Left lobe of liver (tissue), 2 donors: ENCODE results near the gene SAP30BP. TPM values are rescaled to one million over a fixed set of nuclear protein-coding genes. Genes with fewer than 3 reads are reported as not detected.

ENCODE experiments used
- ATAC-seq: fragments of 200-7000 bp; cut with Tn5 transposase; one replicate; pipeline ENCODE4 v1.9.1; 2020; ENCODE audit warnings: mild to moderate bottlenecking, moderate library complexity
- DNase-seq: peaks from one replicate; pipeline ENCODE4 v3.0.0-alpha.2; 2020; ENCODE audit warnings: low spot score
- total RNA-seq: library from RNA; stranded (reverse); gene quantifications from one replicate; pipeline ENCODE4 v1.2.1, GENCODE V29; 2021
- donor health status: DM: no; HTN: no; CAD: no; lungs with moderate emphysema.
- donor health status: DM: no; HTN: yes; CAD: no.

SAP30BP gene
- total RNA-seq, 1 donor from 2014 or later: 31.6 TPM

GRCh38 chr17:75706042-75706728, 39.0 kb downstream of the SAP30BP start:
- ATAC-seq (no peak), DNase-seq (no peak)

GRCh38 chr17:75707079-75707571, 40.0 kb downstream of the SAP30BP start:
- DNase-seq (no peak), ATAC-seq (no peak)

- no peak for DNase-seq
- ATAC-seq: no peak
These were observed 45.3 kb downstream of the SAP30BP start for GRCh38 chr17:75712446-75712845.

GRCh38 chr17:75719732-75720131, 52.6 kb downstream of the SAP30BP start:
- ATAC-seq (no peak), DNase-seq (no peak)

- ATAC-seq: peak; percentile 74
These were observed 53.7 kb downstream of the SAP30BP start, which contains the start of gene ITGB4 for GRCh38 chr17:75720656-75721462. TSS of gene ITGB4 (plus strand) at chr17:75721459. CDS start at chr17:75724704, 3,245 bp downstream.

GRCh38 chr17:75721463-75722011, 54.4 kb downstream of the SAP30BP start:
- ATAC-seq (peak; percentile 6), DNase-seq (no peak)

More at GRCh38 chr17:75720656-75721462, 53.7 kb downstream of the SAP30BP start, which contains the start of gene ITGB4:
- DNase-seq: no peak

GRCh38 chr17:75722076-75722475, 54.9 kb downstream of the SAP30BP start:
- ATAC-seq (no peak), DNase-seq (no peak)

- DNase-seq (no peak), ATAC-seq (no peak)
These were observed 55.5 kb downstream of the SAP30BP start for GRCh38 chr17:75722542-75723095.

GRCh38 chr17:75723171-75723930, 56.2 kb downstream of the SAP30BP start:
- ATAC-seq (no peak), DNase-seq (no peak)

GRCh38 chr17:75724016-75725003, 57.2 kb downstream of the SAP30BP start:
- DNase-seq (no peak), ATAC-seq (no peak)

GRCh38 chr17:75725504-75725903, 58.4 kb downstream of the SAP30BP start:
- no peak for DNase-seq
- ATAC-seq: no peak

GRCh38 chr17:75727391-75727790, 60.3 kb downstream of the SAP30BP start:
- no peak for DNase-seq
- no peak for ATAC-seq

GRCh38 chr17:75729351-75729750, 62.2 kb downstream of the SAP30BP start:
- ATAC-seq (no peak), DNase-seq (no peak)

- DNase-seq: no peak
- ATAC-seq: no peak
These were observed 62.9 kb downstream of the SAP30BP start for GRCh38 chr17:75730065-75730464.

GRCh38 chr17:75731086-75731715, 64.1 kb downstream of the SAP30BP start:
- ATAC-seq (no peak), DNase-seq (no peak)

- ATAC-seq (no peak), DNase-seq (no peak)
These were observed 64.8 kb downstream of the SAP30BP start for GRCh38 chr17:75731716-75732498.

GRCh38 chr17:75733471-75733870, 66.3 kb downstream of the SAP30BP start:
- ATAC-seq (no peak), DNase-seq (no peak)

GRCh38 chr17:75734674-75735294, 67.6 kb downstream of the SAP30BP start:
- ATAC-seq (peak; percentile 83), DNase-seq (no peak)
